HFFc6 (cell line): ENCODE data around the gene TMED7. TPM values are rescaled to one million over a fixed set of nuclear protein-coding genes. Genes with fewer than 3 reads are reported as not detected.

Experiments
- DNase-seq: peaks from one replicate; pipeline ENCODE4 v3.0.0-alpha.2; 2018
- H3K27ac Mint-ChIP-seq: 2 replicates; pipeline ENCODE4 v1.8.0; 2020; ENCODE audit warnings: mild to moderate bottlenecking, mixed read lengths
- H3K27me3 Mint-ChIP-seq: 2 replicates; pipeline ENCODE4 v1.8.0; 2021; ENCODE audit warnings: mild to moderate bottlenecking, moderate library complexity, mixed read lengths; ENCODE audit not compliant: insufficient read depth
- H3K36me3 Mint-ChIP-seq: 2 replicates; pipeline ENCODE4 v1.8.0; 2021; ENCODE audit warnings: low read depth, mixed read lengths
- H3K4me1 Mint-ChIP-seq: 2 replicates; pipeline ENCODE4 v1.8.0; 2020; ENCODE audit warnings: low read depth, mixed read lengths
- H3K4me3 Mint-ChIP-seq: 2 replicates; pipeline ENCODE4 v1.8.0; 2020; ENCODE audit warnings: mild to moderate bottlenecking, moderate library complexity, mixed read lengths
- H3K9me3 Mint-ChIP-seq: 2 replicates; pipeline ENCODE4 v1.8.0; 2020; ENCODE audit warnings: mild to moderate bottlenecking, mixed read lengths
- total RNA-seq, 6 experiments: library from RNA; stranded (reverse); fragmentation: NEBNext Ultra II Directional; extraction: Animal tissue kit (Norgen Biotek cat#: 25700); gene quantifications; 2 replicates in 1 of 6; 3 replicates in 5 of 6; pipeline ENCODE4 v1.2.3, GENCODE V29; 2021
- TF ChIP-seq, protein P1 (sequence below): fragments of 200-600 bp; sonication (generic); IDR thresholded peaks from 2 replicates; pipeline ENCODE4 v1.5.0; 2021; ENCODE audit warnings: antibody characterized with exemption, mild to moderate bottlenecking

The TMED7 gene
- total RNA-seq, 6 experiments from 2014 or later, result 162 to 194 (median 175) TPM

DNA sequence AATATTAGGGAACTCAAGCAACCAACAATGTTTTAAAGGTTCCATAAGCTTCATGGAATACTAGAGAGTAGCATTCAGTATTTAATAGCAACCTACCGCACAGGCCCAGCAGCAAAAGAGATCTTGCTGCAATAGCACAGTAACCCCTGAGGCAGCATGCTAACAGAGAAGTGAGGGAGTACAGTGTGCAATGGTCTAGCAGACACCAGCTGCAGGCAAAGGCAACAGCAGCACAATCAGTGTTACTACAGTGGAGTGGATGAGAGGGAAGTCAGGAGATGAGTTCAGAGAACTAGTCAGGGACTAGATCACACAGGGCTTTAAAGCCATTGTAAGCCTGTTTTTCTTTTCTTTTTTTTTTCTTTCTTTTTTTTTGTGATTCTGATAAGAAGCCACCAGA is 26.3 kb downstream of the TMED7 start:
- TF ChIP-seq, protein P1, sequence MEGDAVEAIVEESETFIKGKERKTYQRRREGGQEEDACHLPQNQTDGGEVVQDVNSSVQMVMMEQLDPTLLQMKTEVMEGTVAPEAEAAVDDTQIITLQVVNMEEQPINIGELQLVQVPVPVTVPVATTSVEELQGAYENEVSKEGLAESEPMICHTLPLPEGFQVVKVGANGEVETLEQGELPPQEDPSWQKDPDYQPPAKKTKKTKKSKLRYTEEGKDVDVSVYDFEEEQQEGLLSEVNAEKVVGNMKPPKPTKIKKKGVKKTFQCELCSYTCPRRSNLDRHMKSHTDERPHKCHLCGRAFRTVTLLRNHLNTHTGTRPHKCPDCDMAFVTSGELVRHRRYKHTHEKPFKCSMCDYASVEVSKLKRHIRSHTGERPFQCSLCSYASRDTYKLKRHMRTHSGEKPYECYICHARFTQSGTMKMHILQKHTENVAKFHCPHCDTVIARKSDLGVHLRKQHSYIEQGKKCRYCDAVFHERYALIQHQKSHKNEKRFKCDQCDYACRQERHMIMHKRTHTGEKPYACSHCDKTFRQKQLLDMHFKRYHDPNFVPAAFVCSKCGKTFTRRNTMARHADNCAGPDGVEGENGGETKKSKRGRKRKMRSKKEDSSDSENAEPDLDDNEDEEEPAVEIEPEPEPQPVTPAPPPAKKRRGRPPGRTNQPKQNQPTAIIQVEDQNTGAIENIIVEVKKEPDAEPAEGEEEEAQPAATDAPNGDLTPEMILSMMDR, result no peak
- Mint-ChIP-seq H3K27ac (peak overlapping the region; percentile 72), H3K9me3 (no peaks in the 10 kb centered on the region), H3K27me3 (peaks cover 2% of the 10 kb centered on the region), H3K4me3 (peak overlapping the region; percentile 85), H3K36me3 (peaks cover 32% of the 10 kb centered on the region), H3K4me1 (peaks cover 65% of the 10 kb centered on the region)
- peak; percentile 53 for DNase-seq

GRCh38 chr5:115594128-115595047 is 31.4 kb downstream of the TMED7 start:
- H3K4me3 Mint-ChIP-seq, result no peak overlapping the region
- H3K27ac Mint-ChIP-seq, result no peak overlapping the region; the same call in 1 of the 2 replicates
- H3K36me3 Mint-ChIP-seq, result peaks cover 13% of the 10 kb centered on the region
- H3K9me3 Mint-ChIP-seq, result no peaks in the 10 kb centered on the region
- no peak for DNase-seq
- peaks cover 59% of the 10 kb centered on the region for H3K4me1 Mint-ChIP-seq
- TF ChIP-seq, protein P1, result no peak
- H3K27me3 Mint-ChIP-seq, result peaks cover 2% of the 10 kb centered on the region

DNA sequence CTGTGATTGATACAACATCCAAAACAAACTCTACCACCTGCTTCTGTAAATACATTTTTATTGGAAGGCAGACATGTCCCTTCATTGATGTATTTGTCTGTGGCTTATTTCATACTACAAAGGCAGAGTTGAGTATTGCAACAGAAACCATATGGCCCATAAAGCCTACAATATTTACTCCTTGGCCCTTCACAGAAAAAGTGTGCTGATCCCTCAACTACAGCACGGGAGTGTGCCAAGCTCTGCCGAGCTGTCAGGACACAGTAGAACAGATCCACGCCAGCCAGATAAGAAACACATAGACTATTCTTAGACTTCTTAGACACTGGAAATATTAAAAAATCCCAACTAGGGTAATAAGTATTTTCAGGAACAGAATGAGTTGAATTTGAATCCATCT is 36.8 kb downstream of the TMED7 start:
- Mint-ChIP-seq H3K4me3 (no peak overlapping the region), H3K9me3 (no peaks in the 10 kb centered on the region), H3K27me3 (no peaks in the 10 kb centered on the region), H3K36me3 (0 out of 2 replicates have a peak, but pooled peaks cover 5% of the 10 kb centered on the region), H3K27ac (no peak overlapping the region), H3K4me1 (peaks cover 23% of the 10 kb centered on the region)
- TF ChIP-seq, protein P1, result no peak
- no peak for DNase-seq

GRCh38 chr5:115588640-115589039 is 37.2 kb downstream of the TMED7 start:
- no peak overlapping the region for H3K27ac Mint-ChIP-seq
- no peaks in the 10 kb centered on the region for H3K9me3 Mint-ChIP-seq
- TF ChIP-seq, protein P1, result no peak
- H3K27me3 Mint-ChIP-seq, result no peaks in the 10 kb centered on the region
- H3K4me1 Mint-ChIP-seq, result peaks cover 19% of the 10 kb centered on the region
- H3K4me3 Mint-ChIP-seq, result no peak overlapping the region
- DNase-seq, result no peak
- peaks cover 6% of the 10 kb centered on the region; the same call in 1 of the 2 replicates for H3K36me3 Mint-ChIP-seq

DNA sequence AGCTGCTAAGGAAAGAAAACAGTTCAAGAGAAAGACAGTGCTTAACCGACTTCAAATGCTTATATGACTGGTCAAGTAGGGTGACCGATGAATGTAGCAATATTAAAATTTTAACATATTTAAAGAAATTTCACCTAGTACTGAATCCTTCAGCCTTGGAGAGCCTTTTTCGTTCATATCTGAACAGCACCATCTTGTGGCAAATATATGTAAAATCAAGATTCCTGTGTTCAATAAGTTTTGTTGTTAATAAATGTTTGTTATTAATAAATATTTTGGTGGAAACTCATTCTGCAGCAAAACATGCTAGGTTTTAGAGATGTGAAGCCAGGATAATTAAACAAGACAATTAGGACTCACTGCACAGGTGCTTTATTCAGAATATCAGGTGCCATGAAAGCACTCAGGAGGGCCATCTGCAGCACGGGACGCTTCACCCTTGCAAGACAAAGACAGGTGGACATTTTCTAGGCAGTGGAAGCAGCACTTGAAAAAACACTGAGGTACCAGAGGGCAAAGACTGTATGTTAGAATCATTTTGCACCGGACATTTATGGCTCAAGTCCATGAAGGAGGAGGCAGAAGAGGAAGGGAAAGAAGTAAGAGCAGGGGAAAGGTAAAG is 39.2 kb downstream of the TMED7 start:
- Mint-ChIP-seq H3K27ac (no peak overlapping the region), H3K4me3 (no peak overlapping the region), H3K4me1 (peaks cover 11% of the 10 kb centered on the region), H3K36me3 (peaks cover 10% of the 10 kb centered on the region; the same call in 1 of the 2 replicates), H3K9me3 (no peaks in the 10 kb centered on the region), H3K27me3 (no peaks in the 10 kb centered on the region)
- peak; percentile 55 for DNase-seq
- TF ChIP-seq, protein P1, result peak; percentile 89
